Endothelial cell of hepatic sinusoid (primary cell): ENCODE results near the gene ST8SIA3.

Experiments
- in situ Hi-C: cut with HindIII; loops from 2 replicates; pipeline ENCODE4 v1.10.0; 2017; ENCODE audit warnings: low sequenced_read_pairs

The ST8SIA3 gene, protein sequence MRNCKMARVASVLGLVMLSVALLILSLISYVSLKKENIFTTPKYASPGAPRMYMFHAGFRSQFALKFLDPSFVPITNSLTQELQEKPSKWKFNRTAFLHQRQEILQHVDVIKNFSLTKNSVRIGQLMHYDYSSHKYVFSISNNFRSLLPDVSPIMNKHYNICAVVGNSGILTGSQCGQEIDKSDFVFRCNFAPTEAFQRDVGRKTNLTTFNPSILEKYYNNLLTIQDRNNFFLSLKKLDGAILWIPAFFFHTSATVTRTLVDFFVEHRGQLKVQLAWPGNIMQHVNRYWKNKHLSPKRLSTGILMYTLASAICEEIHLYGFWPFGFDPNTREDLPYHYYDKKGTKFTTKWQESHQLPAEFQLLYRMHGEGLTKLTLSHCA

DNA sequence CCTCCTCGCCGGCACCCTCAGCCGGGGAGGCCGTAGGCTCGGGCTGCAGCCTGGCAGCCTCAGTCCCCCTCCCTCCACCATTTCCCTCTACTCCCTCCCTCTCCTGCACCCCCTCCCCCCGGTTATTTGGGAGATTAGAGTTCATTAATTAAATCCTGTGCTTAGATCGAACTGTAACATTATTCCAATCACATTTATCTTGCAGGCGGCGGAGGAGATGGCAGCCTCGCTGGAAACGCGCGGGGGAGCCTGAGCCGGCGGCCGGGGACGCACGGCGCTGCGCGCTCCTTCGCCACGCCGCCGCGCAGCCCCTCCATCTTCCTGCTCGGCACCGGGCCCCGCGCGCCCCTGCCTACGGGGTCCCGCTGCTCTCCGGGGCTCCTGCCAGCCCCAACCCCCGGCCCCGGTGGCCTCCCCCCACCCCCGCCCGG, at the start of gene ST8SIA3:
TSS of gene ST8SIA3 (plus strand) at position 287 of the 431 bp plus-strand sequence. CDS start 290 bp downstream, outside the sequence.
- in situ Hi-C loops, result no loop called here

DNA sequence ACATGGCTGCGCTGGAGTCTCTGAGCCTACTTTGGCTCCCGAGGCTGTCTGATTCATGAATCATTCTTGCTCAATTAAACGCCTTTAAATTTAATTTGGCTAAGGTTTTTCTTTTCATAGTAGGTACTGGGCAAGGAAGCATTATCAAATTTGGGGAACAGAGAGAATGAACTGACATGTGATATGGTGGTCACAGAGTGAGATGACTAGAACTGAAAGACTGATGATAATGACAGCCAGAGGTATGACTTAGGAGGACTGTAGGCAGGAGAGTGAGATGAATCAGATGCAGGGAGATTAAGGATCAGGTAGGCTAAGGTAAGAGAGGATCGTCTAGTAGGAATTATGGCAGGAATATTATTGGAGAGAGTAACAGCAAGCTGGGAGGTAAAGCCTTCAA, 40.9 kb upstream of the ST8SIA3 start:
- in situ Hi-C loops, result no loop called here

DNA sequence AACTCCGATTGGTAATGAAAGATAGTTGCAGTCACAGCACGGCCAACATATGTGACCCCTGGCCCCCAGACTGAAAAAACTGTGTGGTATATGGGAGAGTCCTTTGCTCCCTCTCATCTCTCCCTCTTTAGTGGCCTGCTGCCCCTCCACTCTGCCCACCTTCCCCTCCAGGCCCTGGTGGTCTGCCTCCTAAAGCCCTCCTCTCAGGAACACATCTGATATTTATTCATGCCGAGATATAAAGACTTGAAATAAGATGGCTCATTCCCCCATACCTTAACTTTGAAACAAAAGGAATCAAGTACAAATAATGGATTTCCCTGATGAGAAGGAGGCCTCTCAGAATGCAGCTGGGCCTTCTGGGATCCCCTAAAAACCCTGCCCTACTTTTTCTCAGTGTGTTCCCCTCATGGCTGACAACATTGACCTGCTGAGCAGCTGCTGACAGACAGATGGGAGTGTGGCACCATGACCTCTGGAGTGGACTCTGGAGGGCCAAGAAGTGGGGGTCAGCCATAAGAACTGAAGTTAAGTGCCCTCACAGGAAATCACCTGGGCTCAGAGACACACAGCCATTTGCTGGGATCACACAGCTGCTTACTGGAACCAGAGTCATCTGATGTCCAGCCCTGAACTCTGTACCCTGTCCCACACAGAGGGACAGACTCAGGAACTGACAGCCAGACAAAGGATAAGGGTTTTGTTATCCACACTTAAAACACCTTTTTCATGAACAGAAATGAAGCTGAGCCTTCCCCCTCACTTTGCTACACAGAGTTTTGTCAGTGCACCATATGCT, 39.8 kb upstream of the ST8SIA3 start:
- in situ Hi-C loops, result no loop called here

DNA sequence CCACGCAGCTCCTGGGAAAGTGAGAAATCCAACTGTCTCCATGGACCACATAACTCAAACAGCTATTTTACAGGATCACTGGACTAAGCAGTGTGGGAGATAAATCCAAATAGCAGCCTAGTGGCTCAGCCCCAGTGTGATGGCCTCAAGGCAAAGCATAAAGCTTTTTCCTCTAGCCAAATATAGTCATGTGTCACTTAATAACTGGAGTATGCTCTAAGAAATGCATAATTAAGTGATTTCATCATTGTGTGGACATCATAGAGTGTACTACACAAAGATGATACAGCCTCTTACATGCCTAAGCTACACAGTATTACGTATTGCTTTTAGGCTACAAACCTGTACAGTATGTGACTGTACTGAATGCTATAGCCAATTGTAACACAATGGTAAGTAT, 31.8 kb upstream of the ST8SIA3 start:
- in situ Hi-C loops, result loop anchor here (5.0 to 10.0 kb wide), 2 partner anchors 47 to 176 kb away; partner anchors contain the start of gene BOD1L2

DNA sequence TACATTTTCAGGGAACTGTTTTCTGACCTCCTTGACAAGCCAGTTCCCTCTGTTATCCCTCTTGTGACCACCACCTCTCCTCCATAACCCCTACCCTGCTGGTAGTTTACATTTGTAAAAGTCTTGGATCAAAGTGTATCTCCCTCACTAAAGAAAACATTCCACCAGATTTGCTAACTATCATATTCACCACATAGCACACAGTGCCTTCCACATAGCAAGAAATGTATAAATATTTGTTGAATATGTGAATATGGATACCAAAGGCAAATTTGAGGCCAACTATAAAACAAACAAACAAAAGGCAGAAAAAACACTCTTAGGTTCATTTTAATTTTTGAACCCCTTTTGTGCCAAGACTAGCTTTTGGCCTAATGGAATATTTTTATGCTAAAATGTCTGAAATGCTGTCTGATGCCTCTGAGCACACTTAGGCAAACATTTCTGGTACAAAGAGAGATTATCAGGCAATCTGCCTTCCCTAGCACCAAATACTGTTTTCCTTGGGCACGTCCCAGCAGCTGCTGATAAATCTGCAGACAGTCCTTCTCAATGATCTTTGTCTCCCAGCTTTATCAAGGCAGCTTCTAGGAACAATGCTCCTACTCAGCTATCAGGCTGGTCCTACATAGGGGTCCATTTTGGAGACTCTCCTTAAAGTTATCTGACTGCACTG, 26.7 kb upstream of the ST8SIA3 start:
- in situ Hi-C loops, result loop anchor here (10.0 kb wide), 1 partner anchor 181 kb away; the partner anchor contains the start of gene BOD1L2

DNA sequence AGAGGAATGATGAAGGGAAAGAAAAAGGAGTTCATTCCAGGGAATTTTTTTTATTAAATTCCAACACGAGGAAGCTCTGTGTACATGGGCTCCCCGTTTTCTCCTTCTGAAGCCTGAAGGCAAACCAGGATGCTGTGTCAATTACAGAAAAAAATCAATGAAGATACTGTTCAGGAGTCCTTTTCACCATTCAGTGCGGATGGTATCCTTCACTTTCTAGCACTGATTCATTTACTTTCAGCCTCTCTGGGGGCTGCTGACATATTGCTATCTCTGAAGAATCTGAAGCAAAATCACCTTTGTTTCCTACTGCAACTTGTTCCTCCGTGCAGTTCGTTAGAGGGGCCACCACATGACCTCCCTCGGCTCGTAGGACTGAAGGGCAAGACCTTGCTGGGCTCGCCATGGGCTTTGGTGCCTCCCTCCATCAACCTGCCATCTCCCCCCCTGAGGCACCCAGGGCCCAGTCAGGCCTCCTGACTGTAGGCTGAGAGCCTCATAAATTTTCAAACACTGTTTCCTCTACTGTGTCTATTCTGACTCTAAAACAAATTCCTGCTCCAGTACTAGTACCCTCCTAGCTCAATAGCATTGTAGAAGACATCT, 25.5 kb upstream of the ST8SIA3 start:
- in situ Hi-C loops, result loop anchor here (10.0 kb wide), 1 partner anchor 182 kb away; the partner anchor contains the start of gene BOD1L2

DNA sequence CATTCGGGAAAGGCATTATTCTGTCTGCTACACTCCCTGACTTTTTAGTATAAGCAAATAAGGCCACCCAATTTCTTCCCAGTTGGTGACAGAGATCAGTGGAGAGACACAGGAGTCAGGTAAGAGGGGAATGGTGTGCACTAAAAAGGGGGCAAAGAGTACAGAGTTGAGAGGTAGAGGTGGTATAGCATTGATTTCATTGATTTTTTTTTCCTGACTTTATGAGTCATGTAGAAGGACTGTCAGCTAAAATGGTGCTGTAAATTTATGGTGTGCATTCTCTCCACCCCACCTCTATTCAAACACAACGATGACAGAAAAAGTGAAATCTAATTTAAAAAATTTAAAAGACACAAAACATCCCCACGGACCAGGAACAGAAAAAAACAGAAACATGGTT, 23.7 kb upstream of the ST8SIA3 start:
- in situ Hi-C loops, result loop anchor here (10.0 kb wide), 1 partner anchor 184 kb away; the partner anchor contains the start of gene BOD1L2

DNA sequence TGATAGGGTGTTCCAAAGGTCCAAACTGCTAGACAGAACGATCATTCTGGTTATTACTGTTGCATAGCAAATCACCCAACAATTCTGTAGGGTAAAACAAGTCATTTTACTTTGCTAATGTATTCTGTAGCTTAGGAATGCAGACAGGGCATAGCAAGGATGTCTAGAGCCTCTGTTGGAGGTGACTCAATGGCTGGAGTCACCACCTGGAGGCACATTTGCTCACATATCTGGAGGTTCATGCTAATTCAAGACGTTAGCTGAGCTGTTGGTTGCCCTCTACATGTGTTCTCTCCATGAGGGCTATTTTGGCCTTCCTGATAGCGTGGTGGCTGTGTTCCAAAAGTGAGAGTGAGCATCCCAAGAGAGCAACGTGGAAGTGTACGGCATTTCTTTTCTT, 22.5 kb upstream of the ST8SIA3 start:
- in situ Hi-C loops, result loop anchor here (10.0 kb wide), 1 partner anchor 185 kb away; the partner anchor contains the start of gene BOD1L2

DNA sequence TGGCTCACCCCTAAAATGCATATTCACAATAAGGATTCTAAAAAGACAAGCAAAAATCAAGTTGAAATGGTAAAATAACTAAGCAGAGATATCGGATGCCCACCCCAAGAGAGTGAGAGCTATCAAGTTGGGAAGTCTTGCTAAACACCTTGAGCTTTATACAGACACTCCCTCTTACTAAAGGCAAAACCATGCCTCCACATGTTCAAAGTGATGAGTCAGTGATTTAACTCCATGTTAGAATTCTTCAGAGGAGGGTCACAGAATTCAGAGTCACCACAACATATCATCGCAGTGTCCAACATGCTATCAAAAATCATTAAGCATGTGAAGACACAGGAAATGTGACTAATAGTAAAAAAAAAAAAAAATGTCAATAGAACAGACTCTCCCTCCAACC, 20.6 kb upstream of the ST8SIA3 start:
- in situ Hi-C loops, result no loop called here

DNA sequence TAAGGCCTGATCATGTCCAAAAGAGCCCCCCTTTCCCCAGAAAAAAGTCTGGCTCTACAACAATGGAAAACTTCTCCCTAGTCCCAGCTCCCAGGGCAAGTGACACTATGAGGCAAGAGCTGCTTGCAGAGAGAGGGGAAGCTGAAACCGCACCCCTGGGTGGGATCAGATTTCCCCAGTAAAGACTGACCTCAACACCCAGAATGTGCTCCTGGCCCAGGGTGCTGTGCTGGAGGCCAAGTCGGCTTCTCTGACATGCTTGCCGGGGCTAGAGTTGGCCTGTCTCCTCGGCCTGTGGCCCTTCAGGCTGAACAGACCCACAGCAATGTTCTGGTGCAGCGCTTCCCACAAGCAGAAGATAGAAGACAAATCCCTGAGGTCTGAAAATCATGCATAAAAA, 18.4 kb upstream of the ST8SIA3 start:
- in situ Hi-C loops, result no loop called here

DNA sequence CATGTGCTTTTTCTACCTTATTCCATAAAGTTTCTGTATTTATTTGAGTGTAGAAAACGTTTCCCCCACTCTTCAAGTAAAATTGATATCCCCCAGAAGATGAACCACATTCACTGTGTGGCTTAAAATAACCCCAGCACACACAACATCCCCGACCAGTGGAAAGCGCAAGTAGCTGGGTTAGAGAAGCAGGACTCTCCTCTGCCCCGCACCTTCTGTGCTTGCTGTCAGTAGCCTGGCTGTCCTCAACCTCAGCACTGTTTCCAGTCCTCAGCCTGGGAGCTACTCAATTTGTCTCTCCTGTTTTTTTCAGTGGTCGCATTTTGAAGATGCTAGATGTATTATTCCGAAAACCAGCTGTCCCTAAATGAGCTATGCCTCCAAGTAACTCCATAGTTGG, 18.0 kb upstream of the ST8SIA3 start:
- in situ Hi-C loops, result no loop called here

DNA sequence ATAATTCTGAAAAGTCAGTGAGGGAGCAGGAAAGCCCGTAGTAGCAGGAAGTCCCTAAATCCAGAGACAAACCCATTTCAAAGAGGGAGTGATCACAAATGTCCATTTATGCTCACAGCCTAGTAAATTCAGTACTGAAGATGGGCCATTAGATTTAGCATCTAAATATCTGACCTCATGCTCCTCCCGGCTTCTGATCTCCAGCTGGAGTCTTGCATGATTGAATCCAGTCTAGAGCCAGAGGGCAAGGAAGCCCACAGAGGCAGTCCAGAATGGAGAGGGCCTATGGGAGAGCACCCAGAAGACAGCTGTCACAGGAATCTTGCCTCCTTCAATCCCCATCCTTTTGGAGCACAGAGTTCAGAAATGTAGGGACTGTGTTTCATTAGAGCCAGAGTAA, 16.0 kb upstream of the ST8SIA3 start:
- in situ Hi-C loops, result no loop called here

DNA sequence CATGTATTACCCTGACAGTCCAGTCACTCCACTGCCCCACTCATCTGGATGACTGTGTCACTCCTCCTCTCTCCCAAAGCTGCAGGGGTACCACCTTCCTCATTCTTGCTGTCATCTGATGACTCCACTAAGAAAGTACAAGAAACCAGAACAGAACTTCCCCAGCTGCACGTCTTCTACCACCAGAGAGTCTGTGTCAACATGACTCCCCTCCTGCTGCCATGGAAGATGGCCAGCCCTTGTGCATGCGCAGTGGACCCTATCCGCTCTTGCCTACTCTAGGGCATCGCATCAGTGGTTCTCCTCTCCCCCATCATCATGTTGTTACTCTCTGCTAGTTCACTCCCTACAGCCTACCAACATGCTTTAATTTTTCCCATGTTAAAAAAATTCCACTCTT, 14.5 kb upstream of the ST8SIA3 start:
- in situ Hi-C loops, result no loop called here

DNA sequence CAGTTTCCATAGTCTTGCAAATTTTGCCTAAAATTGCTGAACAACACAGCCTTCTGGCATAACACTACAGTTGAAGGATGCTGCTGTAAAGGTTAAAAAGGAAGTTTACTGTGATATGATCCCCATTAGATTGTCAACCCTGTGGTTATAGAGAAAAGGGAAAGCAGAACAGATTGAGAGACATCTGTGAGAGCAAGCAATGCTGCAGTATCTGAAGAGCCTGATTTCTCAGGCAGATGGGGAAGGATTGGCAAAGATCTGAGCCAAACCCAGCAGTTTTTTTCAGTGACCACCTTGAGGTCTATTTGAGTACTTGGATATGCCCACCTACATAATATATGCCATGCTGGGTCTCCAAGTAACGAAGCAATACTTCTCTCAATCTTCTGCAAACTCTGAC, 8.5 kb upstream of the ST8SIA3 start:
- in situ Hi-C loops, result no loop called here

DNA sequence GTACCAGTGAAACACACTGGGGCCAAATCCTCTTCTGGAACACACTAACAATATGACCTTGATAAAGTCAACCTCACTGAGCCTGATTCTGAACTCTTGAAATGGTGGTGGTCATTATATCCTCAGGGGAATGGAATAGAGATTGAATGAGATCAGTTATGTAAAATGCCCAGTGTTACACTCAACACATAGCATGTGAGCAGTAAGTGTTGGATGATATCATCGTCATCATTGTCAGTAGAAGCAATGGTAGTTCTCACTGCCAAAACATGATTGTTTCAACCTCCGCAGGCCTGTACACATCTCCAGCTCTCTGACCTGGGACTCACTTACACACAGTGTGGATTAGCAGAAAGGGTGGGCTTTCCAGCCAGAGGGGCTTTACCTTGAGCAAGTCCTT, 5.5 kb upstream of the ST8SIA3 start:
- in situ Hi-C loops, result no loop called here

DNA sequence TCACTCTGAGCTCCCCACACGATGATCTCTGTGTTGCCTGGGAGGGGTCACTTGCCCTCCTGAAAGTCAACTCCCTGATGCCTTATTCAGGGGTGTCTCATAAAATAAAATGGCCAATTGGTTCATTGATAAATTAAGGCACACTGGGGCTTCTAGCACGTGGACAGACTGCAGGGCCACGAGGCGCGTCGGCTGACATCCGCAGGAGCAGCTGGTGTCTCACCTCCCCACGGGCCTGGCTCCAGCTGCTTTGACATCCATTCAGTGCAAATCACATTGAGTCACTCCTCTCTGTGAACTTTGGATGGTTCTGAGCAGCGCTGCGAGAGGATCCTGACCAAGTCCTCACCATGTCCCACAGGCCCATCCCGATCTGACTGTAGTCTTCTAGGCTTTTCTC, 4.6 kb upstream of the ST8SIA3 start:
- in situ Hi-C loops, result no loop called here

DNA sequence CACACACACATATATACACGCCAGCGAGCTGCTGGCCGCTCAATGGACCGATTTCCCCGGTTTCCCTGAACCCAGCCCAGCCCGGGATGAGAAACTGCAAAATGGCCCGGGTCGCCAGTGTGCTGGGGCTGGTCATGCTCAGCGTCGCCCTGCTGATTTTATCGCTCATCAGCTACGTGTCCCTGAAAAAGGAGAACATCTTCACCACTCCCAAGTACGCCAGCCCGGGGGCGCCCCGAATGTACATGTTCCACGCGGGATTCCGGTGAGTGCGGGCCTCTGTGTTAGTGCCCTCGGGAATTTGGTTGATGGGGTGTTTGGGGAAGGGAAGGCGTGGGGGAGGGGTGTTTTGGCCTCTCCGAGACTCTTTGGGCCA, 392 bp downstream of the ST8SIA3 start:
- in situ Hi-C loops, result no loop called here

DNA sequence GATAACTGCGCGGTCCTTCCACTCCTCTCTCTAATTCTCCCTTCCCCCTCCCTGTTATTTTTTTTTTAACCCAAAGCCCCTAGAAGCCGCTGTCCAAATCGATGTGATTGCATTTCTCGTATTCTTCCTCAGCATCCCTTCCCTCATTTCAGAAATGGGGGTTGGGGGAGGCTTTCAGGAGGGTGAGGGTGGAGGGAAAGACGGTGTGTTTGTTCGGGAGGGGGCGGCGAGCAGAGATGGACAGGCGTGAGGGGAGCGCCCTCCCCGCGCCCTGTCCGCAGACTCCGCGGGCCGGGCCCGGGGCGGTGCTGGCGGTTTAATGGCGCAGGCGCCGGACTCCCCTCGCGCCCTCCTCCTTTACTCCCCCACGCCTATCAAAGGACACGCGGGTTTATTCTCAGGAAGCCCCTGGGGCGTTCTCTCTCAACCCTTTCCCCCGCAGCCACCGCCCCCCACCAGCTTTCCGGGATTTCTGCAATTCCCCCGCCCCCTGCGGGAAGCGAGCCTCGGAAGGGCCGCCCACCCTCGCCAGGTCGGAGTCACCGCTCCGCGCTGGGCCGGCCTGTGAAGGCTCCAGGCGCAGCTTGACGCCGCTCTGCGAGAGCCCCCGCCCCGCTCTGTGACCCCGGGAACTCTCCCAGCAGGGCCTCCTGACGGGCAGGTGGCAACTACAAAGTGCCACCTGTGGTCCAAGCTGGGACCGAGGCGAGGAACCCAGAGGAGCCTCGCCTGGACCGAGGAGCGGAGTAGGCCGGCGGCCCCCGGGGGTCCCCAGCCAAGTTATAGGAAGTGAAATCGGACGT, 981 bp downstream of the ST8SIA3 start:
- in situ Hi-C loops, result no loop called here

DNA sequence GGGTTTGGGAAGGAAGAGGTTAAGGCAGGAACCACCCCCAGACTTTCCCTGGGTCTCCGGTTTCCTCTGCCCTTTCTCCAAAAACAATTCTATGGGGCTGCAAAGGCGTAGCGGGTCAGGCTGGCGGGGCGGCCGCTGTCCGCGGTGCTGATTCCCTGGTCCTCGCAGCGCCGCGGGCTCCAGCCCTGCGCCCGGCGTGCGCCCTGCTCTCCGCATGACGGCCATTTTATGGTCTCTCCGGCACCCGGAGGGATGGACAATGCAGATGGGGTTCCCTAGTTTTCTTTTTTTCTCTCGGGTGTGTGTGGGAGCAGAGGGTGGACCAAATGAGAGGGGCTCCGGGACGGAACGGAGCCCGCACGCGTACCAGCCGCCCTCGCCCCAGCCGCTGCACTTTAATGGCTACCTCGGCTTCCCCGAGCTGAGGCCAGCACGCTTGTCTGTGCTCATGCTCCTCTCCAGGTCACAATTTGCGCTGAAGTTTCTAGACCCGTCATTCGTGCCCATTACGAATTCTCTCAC, 1.6 kb downstream of the ST8SIA3 start:
- in situ Hi-C loops, result no loop called here

DNA sequence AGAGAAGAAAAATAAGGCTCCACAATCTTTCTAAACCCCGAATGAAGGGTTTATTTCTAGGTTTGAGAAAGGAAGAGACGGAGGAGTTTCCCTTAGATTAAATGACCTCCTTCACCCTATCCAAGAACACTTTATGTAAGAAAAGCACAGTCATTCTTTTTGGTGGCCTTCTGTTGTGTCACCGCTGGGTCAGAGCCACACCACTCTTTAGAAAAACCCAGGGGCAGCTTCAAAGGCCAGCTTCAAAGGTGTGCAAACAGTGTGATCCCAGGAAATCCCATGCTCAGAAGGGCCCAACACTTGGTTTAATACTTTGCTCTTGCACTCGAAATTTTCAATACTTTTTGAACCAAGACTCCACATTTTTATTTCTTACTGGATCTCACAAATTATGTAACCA, 7.1 kb downstream of the ST8SIA3 start:
- in situ Hi-C loops, result no loop called here
